ENCODE results near the gene MYL9.
"Not testable (repeated sequence)": the region's sequence is repeated elsewhere in the genome, so short reads cannot be mapped to it uniquely, and the experiment has no call there.

MYL9 gene

GRCh38 chr20:36519012-36519719 is 22.2 kb upstream of the MYL9 start:
- Mint-ChIP-seq H3K27me3 (ENCODE audit: low read depth) (no peaks in the 10 kb centered on the region), H3K9me3 (no peaks in the 10 kb centered on the region), H3K36me3 (ENCODE audit: low read depth) (peaks cover 15% of the 10 kb centered on the region), H3K4me1 (ENCODE audit: low read depth) (peaks cover 1% of the 10 kb centered on the region), H3K27ac (no peak overlapping the region), H3K4me3 (no peak overlapping the region)

- Mint-ChIP-seq H3K36me3 (ENCODE audit: low read depth) (peaks cover 14% of the 10 kb centered on the region), H3K27me3 (ENCODE audit: low read depth) (no peaks in the 10 kb centered on the region), H3K9me3 (no peaks in the 10 kb centered on the region), H3K27ac (no peak overlapping the region), H3K4me1 (ENCODE audit: low read depth) (peaks cover 1% of the 10 kb centered on the region), H3K4me3 (no peak overlapping the region)
Observed at GRCh38 chr20:36519944-36520343, 21.4 kb upstream of the MYL9 start.

- no peaks in the 10 kb centered on the region for H3K27me3 Mint-ChIP-seq (ENCODE audit: low read depth)
- no peaks in the 10 kb centered on the region for H3K9me3 Mint-ChIP-seq
- H3K4me3 Mint-ChIP-seq, result no peak overlapping the region
- no peak overlapping the region for H3K27ac Mint-ChIP-seq
- H3K4me1 Mint-ChIP-seq (ENCODE audit: low read depth), result peaks cover 1% of the 10 kb centered on the region
- H3K36me3 Mint-ChIP-seq (ENCODE audit: low read depth), result peaks cover 18% of the 10 kb centered on the region
Observed at GRCh38 chr20:36521526-36521925, 19.8 kb upstream of the MYL9 start.

- H3K36me3 Mint-ChIP-seq (ENCODE audit: low read depth), result peaks cover 21% of the 10 kb centered on the region
- H3K4me3 Mint-ChIP-seq; H3K4me1 Mint-ChIP-seq (ENCODE audit: low read depth); H3K27ac Mint-ChIP-seq; H3K27me3 Mint-ChIP-seq (ENCODE audit: low read depth); H3K9me3 Mint-ChIP-seq: not testable (repeated sequence)
Observed at GRCh38 chr20:36522412-36522811, 18.9 kb upstream of the MYL9 start.

- H3K27ac Mint-ChIP-seq, result no peak overlapping the region
- H3K4me1 Mint-ChIP-seq (ENCODE audit: low read depth), result peaks cover 1% of the 10 kb centered on the region
- H3K9me3 Mint-ChIP-seq, result no peaks in the 10 kb centered on the region
- H3K27me3 Mint-ChIP-seq (ENCODE audit: low read depth), result no peaks in the 10 kb centered on the region
- peaks cover 23% of the 10 kb centered on the region for H3K36me3 Mint-ChIP-seq (ENCODE audit: low read depth)
- H3K4me3 Mint-ChIP-seq, result no peak overlapping the region
Observed at GRCh38 chr20:36523341-36523740, 18.0 kb upstream of the MYL9 start.

GRCh38 chr20:36525620-36526365 is 15.5 kb upstream of the MYL9 start:
- H3K4me3 Mint-ChIP-seq, result no peak overlapping the region
- no peaks in the 10 kb centered on the region for H3K27me3 Mint-ChIP-seq (ENCODE audit: low read depth)
- H3K4me1 Mint-ChIP-seq (ENCODE audit: low read depth), result no peaks in the 10 kb centered on the region
- H3K36me3 Mint-ChIP-seq (ENCODE audit: low read depth), result peaks cover 21% of the 10 kb centered on the region
- no peak overlapping the region for H3K27ac Mint-ChIP-seq
- H3K9me3 Mint-ChIP-seq, result no peaks in the 10 kb centered on the region

GRCh38 chr20:36526521-36527011 is 14.8 kb upstream of the MYL9 start:
- Mint-ChIP-seq H3K4me3 (no peak overlapping the region), H3K9me3 (no peaks in the 10 kb centered on the region), H3K27ac (no peak overlapping the region), H3K36me3 (ENCODE audit: low read depth) (peaks cover 17% of the 10 kb centered on the region), H3K4me1 (ENCODE audit: low read depth) (no peaks in the 10 kb centered on the region), H3K27me3 (ENCODE audit: low read depth) (no peaks in the 10 kb centered on the region)

GRCh38 chr20:36527331-36528125 is 13.8 kb upstream of the MYL9 start:
- no peaks in the 10 kb centered on the region for H3K9me3 Mint-ChIP-seq
- no peak overlapping the region for H3K4me3 Mint-ChIP-seq
- no peaks in the 10 kb centered on the region for H3K27me3 Mint-ChIP-seq (ENCODE audit: low read depth)
- H3K27ac Mint-ChIP-seq, result no peak overlapping the region
- no peaks in the 10 kb centered on the region for H3K4me1 Mint-ChIP-seq (ENCODE audit: low read depth)
- H3K36me3 Mint-ChIP-seq (ENCODE audit: low read depth), result peaks cover 15% of the 10 kb centered on the region

GRCh38 chr20:36528176-36528874 is 13.0 kb upstream of the MYL9 start:
- no peaks in the 10 kb centered on the region for H3K27me3 Mint-ChIP-seq (ENCODE audit: low read depth)
- H3K27ac Mint-ChIP-seq, result no peak overlapping the region
- no peaks in the 10 kb centered on the region for H3K9me3 Mint-ChIP-seq
- H3K4me1 Mint-ChIP-seq (ENCODE audit: low read depth), result no peaks in the 10 kb centered on the region
- H3K4me3 Mint-ChIP-seq, result no peak overlapping the region
- H3K36me3 Mint-ChIP-seq (ENCODE audit: low read depth), result peaks cover 15% of the 10 kb centered on the region

GRCh38 chr20:36528875-36529417 is 12.4 kb upstream of the MYL9 start:
- H3K27ac Mint-ChIP-seq, result no peak overlapping the region
- peaks cover 13% of the 10 kb centered on the region for H3K36me3 Mint-ChIP-seq (ENCODE audit: low read depth)
- no peaks in the 10 kb centered on the region for H3K9me3 Mint-ChIP-seq
- H3K27me3 Mint-ChIP-seq (ENCODE audit: low read depth), result no peaks in the 10 kb centered on the region
- H3K4me3 Mint-ChIP-seq, result no peak overlapping the region
- H3K4me1 Mint-ChIP-seq (ENCODE audit: low read depth), result no peaks in the 10 kb centered on the region

GRCh38 chr20:36532388-36532787 is 8.9 kb upstream of the MYL9 start:
- Mint-ChIP-seq H3K4me1 (ENCODE audit: low read depth) (no peaks in the 10 kb centered on the region), H3K4me3 (no peak overlapping the region), H3K9me3 (no peaks in the 10 kb centered on the region), H3K36me3 (ENCODE audit: low read depth) (peaks cover 2% of the 10 kb centered on the region), H3K27me3 (ENCODE audit: low read depth) (no peaks in the 10 kb centered on the region), H3K27ac (no peak overlapping the region)

- Mint-ChIP-seq H3K27ac (no peak overlapping the region), H3K27me3 (ENCODE audit: low read depth) (no peaks in the 10 kb centered on the region), H3K4me1 (ENCODE audit: low read depth) (no peaks in the 10 kb centered on the region), H3K4me3 (no peak overlapping the region), H3K36me3 (ENCODE audit: low read depth) (no peaks in the 10 kb centered on the region), H3K9me3 (no peaks in the 10 kb centered on the region)
Observed at GRCh38 chr20:36532822-36533221, 8.5 kb upstream of the MYL9 start.

- Mint-ChIP-seq H3K4me3 (no peak overlapping the region), H3K27ac (no peak overlapping the region), H3K9me3 (no peaks in the 10 kb centered on the region), H3K27me3 (ENCODE audit: low read depth) (peaks cover 9% of the 10 kb centered on the region), H3K4me1 (ENCODE audit: low read depth) (no peaks in the 10 kb centered on the region), H3K36me3 (ENCODE audit: low read depth) (no peaks in the 10 kb centered on the region)
Observed at GRCh38 chr20:36538026-36538722, 3.1 kb upstream of the MYL9 start.
